NCI-H128 (cell line): ENCODE measurements around the gene RASD1.

Experiments used
- DNase-seq: peaks from one replicate; lab custom pipeline; 2025; ENCODE audit not compliant: unreplicated experiment; lab: John Stamatoyannopoulos, UW

RASD1 gene

GRCh38 chr17:17511881-17512858 is 16.0 kb upstream of the RASD1 start:
- DNase-seq = no peak

GRCh38 chr17:17511293-17511741 is 15.1 kb upstream of the RASD1 start:
- DNase-seq = no peak

- DNase-seq = no peak
Observed at GRCh38 chr17:17510456-17511292, 14.5 kb upstream of the RASD1 start.

GRCh38 chr17:17509601-17510425 is 13.6 kb upstream of the RASD1 start:
- DNase-seq = no peak

GRCh38 chr17:17508646-17509591 is 12.7 kb upstream of the RASD1 start:
- no peak for DNase-seq

- no peak for DNase-seq
Observed at GRCh38 chr17:17508019-17508535, 11.9 kb upstream of the RASD1 start.

- DNase-seq = no peak
Observed at GRCh38 chr17:17507465-17508011, 11.3 kb upstream of the RASD1 start.

GRCh38 chr17:17506893-17507464 is 10.8 kb upstream of the RASD1 start:
- peak; percentile 33 for DNase-seq

GRCh38 chr17:17506181-17506741 is 10.1 kb upstream of the RASD1 start:
- no peak for DNase-seq

- no peak for DNase-seq
Observed at GRCh38 chr17:17505610-17506171, 9.5 kb upstream of the RASD1 start.

- DNase-seq = no peak
Observed at GRCh38 chr17:17505151-17505550, 9.0 kb upstream of the RASD1 start.

GRCh38 chr17:17504341-17505140 is 8.3 kb upstream of the RASD1 start:
- no peak for DNase-seq

- DNase-seq = peak; percentile 25
Observed at GRCh38 chr17:17503566-17504130, 7.5 kb upstream of the RASD1 start.

GRCh38 chr17:17502741-17503565 is 6.8 kb upstream of the RASD1 start:
- no peak for DNase-seq

GRCh38 chr17:17500999-17501605 is 4.9 kb upstream of the RASD1 start:
- no peak for DNase-seq
